Nephron (organoid): ENCODE data around the gene NSUN2.

ENCODE experiments used
- H3K27ac Mint-ChIP-seq, 3 experiments: 2 replicates each; pipeline ENCODE4 v1.8.0; 2020; ENCODE audit warnings: mixed read lengths in 3 of 3, mild to moderate bottlenecking in 2 of 3, moderate library complexity in 1 of 3
- H3K27me3 Mint-ChIP-seq: 2 replicates; pipeline ENCODE4 v1.8.0; 2021; ENCODE audit warnings: low read depth, mild to moderate bottlenecking, moderate library complexity, mixed read lengths
- H3K36me3 Mint-ChIP-seq: 2 replicates; pipeline ENCODE4 v1.8.0; 2020; ENCODE audit warnings: low read depth, mixed read lengths
- H3K4me1 Mint-ChIP-seq: 2 replicates; pipeline ENCODE4 v1.8.0; 2020; ENCODE audit warnings: mixed read lengths
- H3K4me3 Mint-ChIP-seq, 3 experiments: 2 replicates each; pipeline ENCODE4 v1.8.0; 2020; ENCODE audit warnings: mild to moderate bottlenecking in 3 of 3, mixed read lengths in 3 of 3, moderate library complexity in 2 of 3
- H3K9me3 Mint-ChIP-seq: 2 replicates; pipeline ENCODE4 v1.8.0; 2020; ENCODE audit warnings: mixed read lengths
- TF ChIP-seq, protein P1 (sequence below), 3 experiments: fragments of 200-600 bp; sonication (generic); IDR thresholded peaks; one replicate each; pipeline ENCODE4 v1.5.0; 2021; ENCODE audit warnings: antibody characterized with exemption in 3 of 3; ENCODE audit not compliant: unreplicated experiment in 3 of 3

Gene NSUN2

GRCh38 chr5:6632888-6633468 is at the start of gene NSUN2, which contains the start of gene SRD5A1:
Gene NSUN2 (minus strand): TSS chr5:6633044. CDS start chr5:6632979, 65 bp downstream.
Gene SRD5A1 (plus strand): TSS chr5:6633440. CDS start chr5:6633577, 137 bp downstream.
- no peaks in the 10 kb centered on the region for H3K9me3 Mint-ChIP-seq
- H3K4me3 Mint-ChIP-seq, result peak within 1 kb of the TSS; percentile 97 to 99 (median 98)
- H3K36me3 Mint-ChIP-seq, result peaks cover 29% of the 10 kb centered on the region
- H3K27ac Mint-ChIP-seq, result peak within 1 kb of the TSS; percentile 99 to 100 (median 100)
- TF ChIP-seq, protein P1, sequence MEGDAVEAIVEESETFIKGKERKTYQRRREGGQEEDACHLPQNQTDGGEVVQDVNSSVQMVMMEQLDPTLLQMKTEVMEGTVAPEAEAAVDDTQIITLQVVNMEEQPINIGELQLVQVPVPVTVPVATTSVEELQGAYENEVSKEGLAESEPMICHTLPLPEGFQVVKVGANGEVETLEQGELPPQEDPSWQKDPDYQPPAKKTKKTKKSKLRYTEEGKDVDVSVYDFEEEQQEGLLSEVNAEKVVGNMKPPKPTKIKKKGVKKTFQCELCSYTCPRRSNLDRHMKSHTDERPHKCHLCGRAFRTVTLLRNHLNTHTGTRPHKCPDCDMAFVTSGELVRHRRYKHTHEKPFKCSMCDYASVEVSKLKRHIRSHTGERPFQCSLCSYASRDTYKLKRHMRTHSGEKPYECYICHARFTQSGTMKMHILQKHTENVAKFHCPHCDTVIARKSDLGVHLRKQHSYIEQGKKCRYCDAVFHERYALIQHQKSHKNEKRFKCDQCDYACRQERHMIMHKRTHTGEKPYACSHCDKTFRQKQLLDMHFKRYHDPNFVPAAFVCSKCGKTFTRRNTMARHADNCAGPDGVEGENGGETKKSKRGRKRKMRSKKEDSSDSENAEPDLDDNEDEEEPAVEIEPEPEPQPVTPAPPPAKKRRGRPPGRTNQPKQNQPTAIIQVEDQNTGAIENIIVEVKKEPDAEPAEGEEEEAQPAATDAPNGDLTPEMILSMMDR (IDR thresholded peaks at IDR 0.05; ENCODE audit: unreplicated experiment in 3 of 3), result no peak
- peaks cover 12% of the 10 kb centered on the region for H3K4me1 Mint-ChIP-seq
- H3K27me3 Mint-ChIP-seq, result no peaks in the 10 kb centered on the region

DNA sequence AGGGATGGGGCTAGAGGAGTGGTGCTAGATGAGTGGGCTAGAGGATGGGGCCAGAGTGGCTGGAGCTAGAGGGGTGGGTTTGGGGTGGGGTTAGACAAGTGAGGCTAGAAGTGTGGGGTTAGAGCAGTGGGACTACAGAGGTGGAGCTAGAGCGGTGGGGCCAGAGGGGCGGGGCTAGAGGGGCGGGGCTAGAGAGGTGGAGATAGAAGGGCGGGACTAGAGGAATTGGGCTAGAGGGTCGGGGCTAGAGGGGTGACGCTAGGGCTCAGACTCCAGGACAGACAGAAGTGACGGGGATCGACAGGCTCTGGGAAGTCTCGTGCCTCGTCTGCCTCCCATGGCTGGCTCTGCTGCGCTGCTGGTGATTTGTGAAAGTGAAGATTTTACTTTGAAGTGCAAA is 49.4 kb upstream of the NSUN2 start:
- Mint-ChIP-seq H3K27me3 (peaks cover 4% of the 10 kb centered on the region), H3K4me3 (no peak overlapping the region), H3K36me3 (no peaks in the 10 kb centered on the region), H3K9me3 (no peaks in the 10 kb centered on the region), H3K27ac (no peak overlapping the region), H3K4me1 (peaks cover under 1% of the 10 kb centered on the region)
- TF ChIP-seq, protein P1 (IDR thresholded peaks at IDR 0.05; ENCODE audit: unreplicated experiment in 3 of 3), result no peak

DNA sequence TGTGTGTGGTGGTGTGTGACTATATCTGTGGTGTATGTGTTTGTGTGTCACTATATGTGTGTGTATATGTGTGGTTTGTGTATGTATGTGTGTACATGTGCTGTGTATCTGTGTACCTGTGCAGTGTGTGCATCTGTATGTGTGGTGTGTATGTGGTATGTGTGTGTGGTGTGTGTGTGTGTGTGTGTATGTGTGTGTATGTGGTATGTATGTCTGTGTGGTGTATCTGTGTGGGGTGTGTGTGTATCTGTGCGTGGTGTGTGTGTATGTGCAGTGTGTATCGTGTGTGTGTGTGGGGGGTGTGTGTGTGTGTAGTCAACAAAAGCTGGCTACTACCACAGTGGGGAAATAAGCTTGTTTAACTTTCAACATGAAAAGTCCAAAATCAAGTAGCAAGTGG is 48.8 kb upstream of the NSUN2 start:
- TF ChIP-seq, protein P1 (IDR thresholded peaks at IDR 0.05; ENCODE audit: unreplicated experiment in 3 of 3), result no peak
- Mint-ChIP-seq H3K36me3 (no peaks in the 10 kb centered on the region), H3K9me3 (no peaks in the 10 kb centered on the region), H3K27me3 (peaks cover 4% of the 10 kb centered on the region), H3K4me3 (no peak overlapping the region), H3K27ac (no peak overlapping the region), H3K4me1 (no peaks in the 10 kb centered on the region)

- Mint-ChIP-seq H3K9me3 (no peaks in the 10 kb centered on the region), H3K27ac (no peak overlapping the region), H3K4me3 (no peak overlapping the region), H3K36me3 (no peaks in the 10 kb centered on the region), H3K27me3 (peaks cover 4% of the 10 kb centered on the region), H3K4me1 (no peaks in the 10 kb centered on the region)
- TF ChIP-seq, protein P1 (IDR thresholded peaks at IDR 0.05; ENCODE audit: unreplicated experiment in 3 of 3), result no peak
Observed at GRCh38 chr5:6680922-6681321, 48.1 kb upstream of the NSUN2 start.

GRCh38 chr5:6678385-6678784 is 45.5 kb upstream of the NSUN2 start:
- no peaks in the 10 kb centered on the region for H3K9me3 Mint-ChIP-seq
- H3K27me3 Mint-ChIP-seq, result no peaks in the 10 kb centered on the region
- TF ChIP-seq, protein P1 (IDR thresholded peaks at IDR 0.05; ENCODE audit: unreplicated experiment in 3 of 3), result no peak
- no peak overlapping the region for H3K27ac Mint-ChIP-seq
- H3K4me1 Mint-ChIP-seq, result no peaks in the 10 kb centered on the region
- H3K36me3 Mint-ChIP-seq, result peaks cover 4% of the 10 kb centered on the region
- H3K4me3 Mint-ChIP-seq, result no peak overlapping the region

GRCh38 chr5:6676702-6677101 is 43.9 kb upstream of the NSUN2 start:
- no peak overlapping the region for H3K27ac Mint-ChIP-seq

More at GRCh38 chr5:6676702-6677101, 43.9 kb upstream of the NSUN2 start:
- no peaks in the 10 kb centered on the region for H3K9me3 Mint-ChIP-seq
- H3K27me3 Mint-ChIP-seq, result no peaks in the 10 kb centered on the region
- TF ChIP-seq, protein P1 (IDR thresholded peaks at IDR 0.05; ENCODE audit: unreplicated experiment in 3 of 3), result no peak
- H3K4me1 Mint-ChIP-seq, result no peaks in the 10 kb centered on the region
- peaks cover 11% of the 10 kb centered on the region for H3K36me3 Mint-ChIP-seq
- no peak overlapping the region for H3K4me3 Mint-ChIP-seq
